ENCODE data around the gene STX2. TPM values are rescaled to one million over a fixed set of nuclear protein-coding genes. Genes with fewer than 3 reads are reported as not detected.
A peak's percentile ranks its signal among the peaks of the same experiment; 100 is the strongest.

The STX2 gene
- total RNA-seq, 4 donors from 2014 or later: 5.3 to 115 (median 9.0) TPM

- H3K36me3 ChIP-seq: peaks cover 0 to 3% (median 0%) of the 10 kb centered on the region in 3 donors
- peak; percentile 71 to 98 (median 82) for TF ChIP-seq CTCF (IDR thresholded peaks at IDR 0.05)
- TF ChIP-seq POLR2A (IDR thresholded peaks at IDR 0.05): no peak
- H3K4me1 ChIP-seq: peaks cover 0 to 13% (median 1%) of the 10 kb centered on the region in 4 donors
- peak overlapping the region in 2 of 4 donors; percentile 28 to 46 for H3K27ac ChIP-seq
- peak overlapping the region; percentile 37 to 55 (median 47) for H3K4me3 ChIP-seq
- H3K27me3 ChIP-seq: no peaks in the 10 kb centered on the region
- peak; percentile 75 to 86 (median 82) for DNase-seq
- H3K9me3 ChIP-seq: no peaks in the 10 kb centered on the region
These were observed 20.1 kb downstream of the STX2 start for GRCh38 chr12:130818635-130819576.

GRCh38 chr12:130818272-130818634 is 20.8 kb downstream of the STX2 start:
- Histone ChIP-seq H3K36me3 (peaks cover 0 to 3% (median 0%) of the 10 kb centered on the region in 3 donors), H3K27ac (peak overlapping the region in 1 of 4 donors; percentile 28), H3K4me3 (peak overlapping the region; percentile 37 to 55 (median 47)), H3K27me3 (no peaks in the 10 kb centered on the region), H3K9me3 (no peaks in the 10 kb centered on the region), H3K4me1 (peaks cover 0 to 13% (median 1%) of the 10 kb centered on the region in 4 donors)
- DNase-seq: no peak
- TF ChIP-seq POLR2A (IDR thresholded peaks at IDR 0.05): no peak
- no peak for TF ChIP-seq CTCF (IDR thresholded peaks at IDR 0.05)

GRCh38 chr12:130817804-130818203 is 21.2 kb downstream of the STX2 start:
- TF ChIP-seq POLR2A (IDR thresholded peaks at IDR 0.05) (no peak), CTCF (IDR thresholded peaks at IDR 0.05) (no peak)
- DNase-seq: no peak
- no peaks in the 10 kb centered on the region for H3K9me3 ChIP-seq
- no peak overlapping the region for H3K27ac ChIP-seq
- H3K4me1 ChIP-seq: peaks cover 0 to 13% (median 1%) of the 10 kb centered on the region in 4 donors
- peaks cover 0 to 3% (median 0%) of the 10 kb centered on the region in 3 donors for H3K36me3 ChIP-seq
- H3K4me3 ChIP-seq: no peak overlapping the region
- H3K27me3 ChIP-seq: no peaks in the 10 kb centered on the region

GRCh38 chr12:130816097-130816496 is 23.0 kb downstream of the STX2 start:
- H3K4me3 ChIP-seq: no peak overlapping the region
- peaks cover 0 to 13% (median 1%) of the 10 kb centered on the region in 4 donors for H3K4me1 ChIP-seq
- no peak for DNase-seq
- H3K36me3 ChIP-seq: no peaks in the 10 kb centered on the region
- no peaks in the 10 kb centered on the region for H3K27me3 ChIP-seq
- H3K9me3 ChIP-seq: no peaks in the 10 kb centered on the region
- H3K27ac ChIP-seq: no peak overlapping the region
- TF ChIP-seq POLR2A (IDR thresholded peaks at IDR 0.05) (no peak), CTCF (IDR thresholded peaks at IDR 0.05) (no peak)

- Histone ChIP-seq H3K27me3 (no peaks in the 10 kb centered on the region), H3K27ac (no peak overlapping the region), H3K36me3 (peaks cover 0 to 4% (median 0%) of the 10 kb centered on the region in 3 donors), H3K4me3 (no peak overlapping the region), H3K9me3 (no peaks in the 10 kb centered on the region), H3K4me1 (peaks cover 0 to 13% (median 1%) of the 10 kb centered on the region in 4 donors)
- TF ChIP-seq CTCF (IDR thresholded peaks at IDR 0.05) (no peak), POLR2A (IDR thresholded peaks at IDR 0.05) (no peak)
- DNase-seq: no peak
These were observed 23.9 kb downstream of the STX2 start for GRCh38 chr12:130815028-130815741.
